Keratinocyte (primary cell): ENCODE results near the gene IL37. TPM values are rescaled to one million over a fixed set of nuclear protein-coding genes. Genes with fewer than 3 reads are reported as not detected.

Experiments
- DNase-seq: peaks from one replicate; pipeline ENCODE4 v3.0.0-alpha.2; 2011; ENCODE audit warnings: low read depth, missing footprints, low spot score
- FAIRE-seq: peaks from 2 replicates; lab custom pipeline; 2011; peaks lifted over from hg19 to GRCh38; lab: Jason Lieb, UNC
- H2AFZ ChIP-seq: 2 replicates; pipeline ENCODE4 v1.6.0; 2012; ENCODE audit warnings: low read length, control low read depth, inconsistent platforms; ENCODE audit not compliant: control insufficient read depth
- H3K27ac ChIP-seq: 2 replicates; pipeline ENCODE4 v1.5.1; 2011; ENCODE audit warnings: low read length; ENCODE audit not compliant: control insufficient read depth, insufficient read depth
- H3K27me3 ChIP-seq: 3 replicates; pipeline ENCODE4 v1.6.0; 2011; ENCODE audit warnings: low read length; ENCODE audit not compliant: control insufficient read depth, insufficient read depth; ENCODE audit errors: extremely low read depth
- H3K36me3 ChIP-seq, 2 experiments: 2 replicates in 1 of 2; 3 replicates in 1 of 2; pipeline ENCODE4 v1.5.1; 2011; ENCODE audit warnings: low read length in 2 of 2, mild to moderate bottlenecking in 1 of 2; ENCODE audit not compliant: control insufficient read depth in 2 of 2, insufficient read depth in 2 of 2; ENCODE audit errors: extremely low read depth in 1 of 2
- H3K4me1 ChIP-seq: 3 replicates; pipeline ENCODE4 v1.5.1; 2011; ENCODE audit warnings: low read length; ENCODE audit not compliant: control insufficient read depth, insufficient read depth; ENCODE audit errors: extremely low read depth
- H3K4me2 ChIP-seq: 3 replicates; pipeline ENCODE4 v1.6.0; 2011; ENCODE audit warnings: low read depth, low read length; ENCODE audit not compliant: control insufficient read depth, insufficient read depth; ENCODE audit errors: extremely low read depth
- H3K4me3 ChIP-seq, 3 experiments: fragments of 200-600 bp in 1 of 3; sonication (generic) in 1 of 3; 2 replicates in 2 of 3; 3 replicates in 1 of 3; pipeline ENCODE4 v1.5.1; 2011 to 2016; ENCODE audit warnings: low read length in 3 of 3, mild to moderate bottlenecking in 3 of 3, control low read depth in 2 of 3, inconsistent platforms in 1 of 3, low read depth in 1 of 3, mixed read lengths in 1 of 3, mixed run types in 1 of 3, moderate library complexity in 1 of 3; ENCODE audit not compliant: control insufficient read depth in 2 of 3, insufficient read depth in 2 of 3; ENCODE audit errors: extremely low read depth in 1 of 3
- H3K79me2 ChIP-seq: 2 replicates; pipeline ENCODE4 v1.6.0; 2012; ENCODE audit warnings: low read length; ENCODE audit not compliant: control insufficient read depth, insufficient read depth
- H3K9ac ChIP-seq: 3 replicates; pipeline ENCODE4 v1.6.0; 2011; ENCODE audit warnings: low read length; ENCODE audit not compliant: control insufficient read depth, insufficient read depth; ENCODE audit errors: extremely low read depth
- H3K9me1 ChIP-seq: 3 replicates; pipeline ENCODE4 v1.6.0; 2011; ENCODE audit warnings: low read length; ENCODE audit not compliant: control insufficient read depth, insufficient read depth; ENCODE audit errors: extremely low read depth
- H3K9me3 ChIP-seq: 2 replicates; pipeline ENCODE4 v1.5.1; 2012; ENCODE audit warnings: low read depth, low read length; ENCODE audit not compliant: control insufficient read depth
- H4K20me1 ChIP-seq: 3 replicates; pipeline ENCODE4 v1.6.0; 2011; ENCODE audit warnings: low read length; ENCODE audit not compliant: control insufficient read depth, insufficient read depth; ENCODE audit errors: extremely low read depth
- CTCF ChIP-seq, 3 experiments: IDR thresholded peaks in 1 of 3; conservative IDR thresholded peaks in 1 of 3; optimal IDR thresholded peaks in 1 of 3; 2 replicates in 2 of 3; 3 replicates in 1 of 3; pipeline versions ENCODE3 to v1.5.1; 2011; ENCODE audit warnings: low read length in 3 of 3, mild to moderate bottlenecking in 3 of 3, moderate library complexity in 2 of 3, control low read depth in 1 of 3, inconsistent platforms in 1 of 3; ENCODE audit not compliant: insufficient read depth in 2 of 3; ENCODE audit errors: extremely low read depth in 1 of 3
- EZH2 ChIP-seq: IDR thresholded peaks from one replicate; pipeline ENCODE4 v1.6.1; 2012; ENCODE audit warnings: inconsistent platforms, mild to moderate bottlenecking, low read length, moderate library complexity
- dilution Hi-C: fragments of 300-500 bp; cut with MboI; formaldehyde crosslinking; loops from one replicate; pipeline ENCODE4 v1.7.0; 2020; ENCODE audit warnings: low sequenced_read_pairs; ENCODE audit not compliant: extremely low pct_ligation_motif_present
- polyA plus RNA-seq, 5 experiments: library from polyadenylated mRNA; depleted of rRNA in 3 of 5; stranded (reverse) in 3 of 5; stranded (forward) in 1 of 5; unstranded in 1 of 5; fragments of >200 nt; gene quantifications; 1 replicate in 1 of 5; 2 replicates in 3 of 5; 3 replicates in 1 of 5; pipeline versions ENCODE4 v1.2.1 to v1.2.3, GENCODE V29; 2011 to 2012; ENCODE audit warnings: missing spikeins in 2 of 5, low read depth in 1 of 5, low replicate concordance in 1 of 5

The IL37 gene
- polyA plus RNA-seq, 1 donor (not counting 4 experiments of a cell fraction or from before 2014, with no cell fraction given), result 0.63 TPM

- no peak overlapping the region for H3K27ac ChIP-seq
- no peaks in the 10 kb centered on the region for H3K79me2 ChIP-seq
- peaks cover 6% of the 10 kb centered on the region for H3K4me1 ChIP-seq
- dilution Hi-C loops, result no loop called here
- H3K9ac ChIP-seq, result no peak overlapping the region
- FAIRE-seq (no peak), DNase-seq (no peak)
- H3K4me3 ChIP-seq, result no peak overlapping the region
- H4K20me1 ChIP-seq, result no peaks in the 10 kb centered on the region
- no peaks in the 10 kb centered on the region for H3K36me3 ChIP-seq
- no peak overlapping the region for H2AFZ ChIP-seq
- TF ChIP-seq CTCF (optimal IDR thresholded peaks at IDR 0.05 in 1 of 3, IDR thresholded peaks at IDR 0.05 in 1 of 3, conservative IDR thresholded peaks at IDR 0.05 in 1 of 3; ENCODE audit: extremely low read depth in 1 of 3, insufficient read depth in 2 of 3, low read length in 3 of 3), result no peak
- no peak for TF ChIP-seq EZH2
- H3K9me1 ChIP-seq, result no peaks in the 10 kb centered on the region
- no peak overlapping the region for H3K4me2 ChIP-seq
- H3K9me3 ChIP-seq, result no peaks in the 10 kb centered on the region
- H3K27me3 ChIP-seq, result no peaks in the 10 kb centered on the region
Measured at GRCh38 chr2:112919086-112919485, 8.1 kb downstream of the IL37 start.

GRCh38 chr2:112920923-112921532, 10.1 kb downstream of the IL37 start:
- no peaks in the 10 kb centered on the region for H4K20me1 ChIP-seq
- FAIRE-seq, result peak; percentile 87
- H3K9me3 ChIP-seq, result no peaks in the 10 kb centered on the region
- DNase-seq, result peak; percentile 75
- H3K27me3 ChIP-seq, result no peaks in the 10 kb centered on the region
- no peak overlapping the region for H3K9ac ChIP-seq
- H3K27ac ChIP-seq, result peak overlapping the region; percentile 10
- no peaks in the 10 kb centered on the region for H3K79me2 ChIP-seq
- peaks cover 6% of the 10 kb centered on the region for H3K4me1 ChIP-seq
- TF ChIP-seq CTCF (optimal IDR thresholded peaks at IDR 0.05 in 1 of 3, IDR thresholded peaks at IDR 0.05 in 1 of 3, conservative IDR thresholded peaks at IDR 0.05 in 1 of 3; ENCODE audit: extremely low read depth in 1 of 3, insufficient read depth in 2 of 3, low read length in 3 of 3) (peak in 1 of 3 experiments; percentile 22), EZH2 (no peak)
- H2AFZ ChIP-seq, result peak overlapping the region; percentile 45
- H3K4me3 ChIP-seq, result no peak overlapping the region
- dilution Hi-C loops, result no loop called here
- H3K4me2 ChIP-seq, result peak overlapping the region; percentile 27
- no peaks in the 10 kb centered on the region for H3K9me1 ChIP-seq
- H3K36me3 ChIP-seq, result no peaks in the 10 kb centered on the region
